Gastrocnemius medialis (tissue), 4 donors: ENCODE measurements around the gene PPP1R7.

Experiments
- CTCF ChIP-seq, 5 experiments: fragments of 450-650 bp in 3 of 5; fragments of 200-600 bp in 2 of 5; sonication (generic) in 2 of 5; IDR thresholded peaks in 4 of 5; conservative IDR thresholded peaks in 1 of 5; 1 replicate in 4 of 5; 2 replicates in 1 of 5; pipeline ENCODE4 v1.5.1; 2016 to 2019; ENCODE audit warnings: antibody characterized with exemption in 5 of 5, mild to moderate bottlenecking in 3 of 5, moderate library complexity in 3 of 5
- POLR2A ChIP-seq, 2 donors: fragments of 450-650 bp; IDR thresholded peaks; one replicate each; pipeline ENCODE4 v1.6.1; 2017; ENCODE audit warnings: antibody characterized with exemption in 2 of 2, mild to moderate bottlenecking in 2 of 2, moderate library complexity in 2 of 2

DNA sequence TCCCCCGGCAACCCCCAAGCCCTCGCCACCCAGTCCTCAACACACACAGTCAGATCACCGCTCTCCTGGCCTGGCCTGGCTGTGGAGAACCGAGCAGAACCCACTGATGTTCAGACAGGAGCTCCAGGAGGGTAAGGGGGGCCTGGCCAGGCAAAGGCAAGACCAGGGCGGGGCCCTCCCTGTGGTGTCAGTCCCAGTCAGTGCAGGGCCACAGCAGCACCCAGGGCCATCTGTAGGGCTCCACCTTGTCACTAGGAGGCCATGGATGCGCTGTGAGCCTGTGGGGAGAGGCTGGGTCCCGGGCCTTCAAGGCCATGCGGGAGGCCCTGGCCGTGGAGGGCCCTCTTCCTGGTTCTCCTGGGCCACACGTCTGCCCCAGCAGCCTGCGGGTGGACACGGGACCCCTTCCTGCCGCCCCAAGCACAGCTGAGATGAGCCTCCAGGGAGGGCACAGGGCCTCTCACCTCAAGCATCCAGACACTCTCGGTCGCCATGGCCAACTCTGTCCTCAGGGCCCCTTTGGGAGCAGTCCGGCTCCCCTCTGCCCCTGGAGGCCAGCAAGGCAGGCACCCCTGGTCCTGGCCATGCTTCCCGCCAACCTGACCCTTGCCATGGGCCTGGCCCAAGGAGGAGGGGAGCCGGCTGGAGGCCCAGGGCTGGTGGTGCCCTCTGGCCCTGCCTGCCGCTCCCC is 40.2 kb downstream of the PPP1R7 start:
- TF ChIP-seq CTCF (IDR thresholded peaks at IDR 0.05 in 4 of 5, conservative IDR thresholded peaks at IDR 0.05 in 1 of 5), result no peak
- no peak for TF ChIP-seq POLR2A (IDR thresholded peaks at IDR 0.05)
